MCF 10A (cell line): ENCODE data around the gene GRIK3. TPM values are rescaled to one million over a fixed set of nuclear protein-coding genes. Genes with fewer than 3 reads are reported as not detected.

Source experiments
- BruUV-seq: library from RNA; stranded (reverse); fragments of 400-500 nt; replicated peaks from 2 replicates; lab custom pipeline; 2021; lab: Mats Ljungman, UMichigan
- CTCF ChIA-PET: fragments of 300-600 bp; sonication (Branson Sonifier 250); formaldehyde crosslinking; extraction: SDS; loops from one replicate; lab custom pipeline; 2021; ENCODE audit warnings: antibody characterized with exemption, inconsistent platforms; lab: Yijun Ruan, JAX
- POLR2A ChIA-PET: fragments of 300-600, 350-650 bp; sonication (Branson Sonifier 250); formaldehyde crosslinking; extraction: SDS; loops from one replicate; lab custom pipeline; 2020; ENCODE audit warnings: antibody characterized with exemption, inconsistent platforms; lab: Yijun Ruan, JAX
- DNase-seq: peaks from one replicate; pipeline ENCODE4 v3.0.0-alpha.2; 2018; ENCODE audit not compliant: unreplicated experiment
- H3K27ac Mint-ChIP-seq: one replicate; pipeline ENCODE4 v1.8.0; 2022; ENCODE audit warnings: mild to moderate bottlenecking, low read depth, mixed read lengths; ENCODE audit not compliant: unreplicated experiment
- H3K27me3 Mint-ChIP-seq: one replicate; pipeline ENCODE4 v1.8.0; 2022; ENCODE audit warnings: mixed read lengths; ENCODE audit not compliant: insufficient read depth, unreplicated experiment
- H3K36me3 Mint-ChIP-seq: one replicate; pipeline ENCODE4 v1.8.0; 2022; ENCODE audit warnings: mild to moderate bottlenecking, moderate library complexity, mixed read lengths; ENCODE audit not compliant: insufficient read depth, unreplicated experiment
- H3K4me1 Mint-ChIP-seq: one replicate; pipeline ENCODE4 v1.8.0; 2022; ENCODE audit warnings: mixed read lengths; ENCODE audit not compliant: insufficient read depth, unreplicated experiment
- H3K4me3 Mint-ChIP-seq: one replicate; pipeline ENCODE4 v1.8.0; 2022; ENCODE audit warnings: mild to moderate bottlenecking, moderate library complexity, mixed read lengths; ENCODE audit not compliant: unreplicated experiment
- H3K9me3 Mint-ChIP-seq: one replicate; pipeline ENCODE4 v1.8.0; 2022; ENCODE audit warnings: mixed read lengths; ENCODE audit not compliant: unreplicated experiment
- CTCF ChIP-seq: fragments of 200-600 bp; IDR thresholded peaks from one replicate; pipeline ENCODE4 v1.8.0; 2022; ENCODE audit warnings: antibody characterized with exemption, mild to moderate bottlenecking; ENCODE audit not compliant: unreplicated experiment
- intact Hi-C: fragments of 100-400 bp; cut with micrococcal nuclease; formaldehyde crosslinking; loops from 2 replicates; pipeline ENCODE4 v1.14.1; 2022
- total RNA-seq: library from RNA; stranded (reverse); gene quantifications from 2 replicates; pipeline ENCODE4 v1.2.3, GENCODE V29; 2022

GRIK3 gene
- total RNA-seq, 1 experiment from 2014 or later = not detected

- Mint-ChIP-seq H3K9me3 (peaks cover 7% of the 10 kb centered on the region), H3K27ac (no peak overlapping the region), H3K27me3 (no peaks in the 10 kb centered on the region), H3K36me3 (no peaks in the 10 kb centered on the region), H3K4me1 (no peaks in the 10 kb centered on the region), H3K4me3 (no peak overlapping the region)
- no TSS peak for BruUV-seq
- no peak for TF ChIP-seq CTCF
- intact Hi-C loops = no loop called here
- ChIA-PET POLR2A (no interaction called here), CTCF (no interaction called here)
- DNase-seq = no peak
These were observed 24.3 kb downstream of the GRIK3 start for GRCh38 chr1:37010011-37010410.

- ChIA-PET CTCF (interaction anchor here (0.7 kb wide), 1 partner anchor 14 kb away, joined by 3 read pairs; no protein-coding TSS in a partner anchor), POLR2A (no interaction called here)
- no peak for DNase-seq
- BruUV-seq = no TSS peak
- no peak overlapping the region for H3K4me3 Mint-ChIP-seq
- peaks cover 7% of the 10 kb centered on the region for H3K9me3 Mint-ChIP-seq
- intact Hi-C loops = no loop called here
- TF ChIP-seq CTCF = no peak
- no peaks in the 10 kb centered on the region for H3K27me3 Mint-ChIP-seq
- H3K27ac Mint-ChIP-seq = no peak overlapping the region
- H3K4me1 Mint-ChIP-seq = no peaks in the 10 kb centered on the region
- no peaks in the 10 kb centered on the region for H3K36me3 Mint-ChIP-seq
These were observed 24.8 kb downstream of the GRIK3 start for GRCh38 chr1:37009521-37009920.

- no peak overlapping the region for H3K4me3 Mint-ChIP-seq
- peaks cover 9% of the 10 kb centered on the region for H3K27me3 Mint-ChIP-seq
- intact Hi-C loops = no loop called here
- H3K9me3 Mint-ChIP-seq = no peaks in the 10 kb centered on the region
- H3K36me3 Mint-ChIP-seq = no peaks in the 10 kb centered on the region
- H3K27ac Mint-ChIP-seq = no peak overlapping the region
- BruUV-seq = no TSS peak
- no peak for TF ChIP-seq CTCF
- no peak for DNase-seq
- no peaks in the 10 kb centered on the region for H3K4me1 Mint-ChIP-seq
- POLR2A ChIA-PET = no interaction called here
- CTCF ChIA-PET = interaction anchor here (0.6 kb wide), 1 partner anchor 18 kb away, joined by 5 read pairs; no protein-coding TSS in a partner anchor
These were observed 28.0 kb downstream of the GRIK3 start for GRCh38 chr1:37006132-37006868.

GRCh38 chr1:37002898-37003297, 31.4 kb downstream of the GRIK3 start:
- no peak for DNase-seq
- peaks cover 12% of the 10 kb centered on the region for H3K27me3 Mint-ChIP-seq
- H3K4me1 Mint-ChIP-seq = no peaks in the 10 kb centered on the region

More at GRCh38 chr1:37002898-37003297, 31.4 kb downstream of the GRIK3 start:
- ChIA-PET POLR2A (no interaction called here), CTCF (interaction anchor here (0.6 to 0.7 kb wide), 2 partner anchors 14 to 1086 kb away, joined by 3 read pairs; no protein-coding TSS in a partner anchor)
- Mint-ChIP-seq H3K27ac (no peak overlapping the region), H3K9me3 (peaks cover 9% of the 10 kb centered on the region), H3K36me3 (no peaks in the 10 kb centered on the region), H3K4me3 (no peak overlapping the region)
- no TSS peak for BruUV-seq
- no peak for TF ChIP-seq CTCF
- intact Hi-C loops = no loop called here
